Gastroesophageal sphincter (tissue), 4 donors: ENCODE results near the gene PEAK1. TPM values are rescaled to one million over a fixed set of nuclear protein-coding genes. Genes with fewer than 3 reads are reported as not detected.

Experiments used
- ATAC-seq: fragments of 150-250 bp; one replicate; pipeline ENCODE4 v1.9.1; 2016; ENCODE audit warnings: mild to moderate bottlenecking, moderate library complexity
- H3K27ac ChIP-seq, 4 donors: fragments of 200-600 bp; sonication (generic) in 3 of 4; 1 replicate in 3 of 4; 2 replicates in 1 of 4; pipeline ENCODE4 v1.5.1; 2016 to 2019
- H3K27me3 ChIP-seq: fragments of 200-600 bp; sonication (generic); one replicate; pipeline ENCODE4 v1.5.1; 2019
- H3K36me3 ChIP-seq, 2 donors: fragments of 200-600 bp; sonication (generic); one replicate each; pipeline ENCODE4 v1.5.1; 2019; ENCODE audit warnings: control low read depth in 1 of 2
- H3K4me1 ChIP-seq, 3 donors: fragments of 200-600 bp; sonication (generic); 1 replicate in 2 of 3; 2 replicates in 1 of 3; pipeline ENCODE4 v1.5.1; 2016 to 2019; ENCODE audit warnings: control low read depth in 2 of 3
- H3K4me3 ChIP-seq, 2 donors: fragments of 200-600 bp; sonication (generic); one replicate each; pipeline ENCODE4 v1.5.1; 2019; ENCODE audit warnings: mild to moderate bottlenecking in 1 of 2, moderate library complexity in 1 of 2
- H3K9me3 ChIP-seq, 3 donors: fragments of 200-600 bp; sonication (generic); one replicate each; pipeline ENCODE4 v1.5.1; 2017 to 2019; ENCODE audit warnings: control low read depth in 2 of 3
- EP300 ChIP-seq: sonication (generic); formaldehyde crosslinking; IDR thresholded peaks from one replicate; pipeline ENCODE4 v1.6.1; 2017; ENCODE audit warnings: antibody characterized with exemption, mild to moderate bottlenecking
- POLR2A ChIP-seq, 2 donors: fragments of 450-650 bp; IDR thresholded peaks; one replicate each; pipeline ENCODE4 v1.6.1; 2017; ENCODE audit warnings: antibody characterized with exemption in 2 of 2, mild to moderate bottlenecking in 2 of 2, moderate library complexity in 1 of 2
- POLR2AphosphoS5 ChIP-seq: sonication (generic); formaldehyde crosslinking; IDR thresholded peaks from one replicate; pipeline ENCODE4 v1.6.1; 2017; ENCODE audit warnings: antibody characterized with exemption
- WGBS, 2 donors: methylation state at CpG; one replicate each; pipeline ENCODE4 v1.1.5; 2018; ENCODE audit warnings: low coverage in 1 of 2; 5-methylcytosine and 5-hydroxymethylcytosine counted together
- total RNA-seq, 4 donors: library from RNA; depleted of rRNA; stranded (reverse); fragments of >200 nt; gene quantifications; one replicate each; pipeline ENCODE4 v1.1.0, GENCODE V29; 2016
- TF ChIP-seq, protein P1 (sequence below), 4 experiments: fragments of 200-600 bp in 2 of 4; fragments of 450-650 bp in 2 of 4; sonication (generic) in 1 of 4; IDR thresholded peaks; one replicate each; pipeline ENCODE4 v1.5.1; 2017 to 2019; ENCODE audit warnings: antibody characterized with exemption in 4 of 4, mild to moderate bottlenecking in 2 of 4, moderate library complexity in 2 of 4

The PEAK1 gene
- total RNA-seq, 4 donors from 2014 or later, result 59.5 to 170 (median 91.6) TPM

GRCh38 chr15:77402740-77403379 is 17.0 kb downstream of the PEAK1 start:
- H3K4me3 ChIP-seq, result no peak overlapping the region
- ATAC-seq, result no peak
- no peak overlapping the region for H3K27ac ChIP-seq
- peaks cover 0 to 26% (median 4%) of the 10 kb centered on the region in 3 donors for H3K9me3 ChIP-seq
- no peaks in the 10 kb centered on the region for H3K36me3 ChIP-seq
- TF ChIP-seq POLR2A (IDR thresholded peaks at IDR 0.05), result no peak
- no peak for TF ChIP-seq EP300
- no peak for TF ChIP-seq POLR2AphosphoS5
- H3K4me1 ChIP-seq, result peaks cover 0 to 11% (median 0%) of the 10 kb centered on the region in 3 donors
- WGBS, 2 donors, result 8 to 16% methylated on average over 1 of the region's 1 CpG
- no peaks in the 10 kb centered on the region for H3K27me3 ChIP-seq

DNA sequence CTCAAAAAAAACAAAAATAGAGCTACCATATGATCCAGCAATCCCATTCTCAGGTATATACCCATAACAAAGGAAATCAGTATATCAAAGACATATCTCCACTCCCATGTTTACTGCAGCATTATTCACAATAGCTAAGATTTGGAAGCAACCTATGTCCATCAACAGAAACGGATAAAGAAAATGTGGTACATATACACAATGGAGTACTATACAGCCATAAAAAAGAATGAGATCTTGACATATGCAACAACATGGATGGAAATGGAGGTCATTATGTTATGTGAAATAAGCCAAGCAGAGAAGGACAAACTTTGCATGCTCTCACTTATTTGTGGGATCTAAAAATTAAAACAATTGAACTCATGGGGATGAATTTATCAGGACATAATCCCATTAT is 19.6 kb downstream of the PEAK1 start:
- TF ChIP-seq, protein P1, sequence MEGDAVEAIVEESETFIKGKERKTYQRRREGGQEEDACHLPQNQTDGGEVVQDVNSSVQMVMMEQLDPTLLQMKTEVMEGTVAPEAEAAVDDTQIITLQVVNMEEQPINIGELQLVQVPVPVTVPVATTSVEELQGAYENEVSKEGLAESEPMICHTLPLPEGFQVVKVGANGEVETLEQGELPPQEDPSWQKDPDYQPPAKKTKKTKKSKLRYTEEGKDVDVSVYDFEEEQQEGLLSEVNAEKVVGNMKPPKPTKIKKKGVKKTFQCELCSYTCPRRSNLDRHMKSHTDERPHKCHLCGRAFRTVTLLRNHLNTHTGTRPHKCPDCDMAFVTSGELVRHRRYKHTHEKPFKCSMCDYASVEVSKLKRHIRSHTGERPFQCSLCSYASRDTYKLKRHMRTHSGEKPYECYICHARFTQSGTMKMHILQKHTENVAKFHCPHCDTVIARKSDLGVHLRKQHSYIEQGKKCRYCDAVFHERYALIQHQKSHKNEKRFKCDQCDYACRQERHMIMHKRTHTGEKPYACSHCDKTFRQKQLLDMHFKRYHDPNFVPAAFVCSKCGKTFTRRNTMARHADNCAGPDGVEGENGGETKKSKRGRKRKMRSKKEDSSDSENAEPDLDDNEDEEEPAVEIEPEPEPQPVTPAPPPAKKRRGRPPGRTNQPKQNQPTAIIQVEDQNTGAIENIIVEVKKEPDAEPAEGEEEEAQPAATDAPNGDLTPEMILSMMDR (IDR thresholded peaks at IDR 0.05), result no peak
- TF ChIP-seq POLR2AphosphoS5 (no peak), EP300 (no peak), POLR2A (IDR thresholded peaks at IDR 0.05) (no peak)
- ATAC-seq, result no peak
- 100% methylated on average over 1 of the region's 1 CpG for WGBS, 2 donors
- H3K9me3 ChIP-seq, result peaks cover 0 to 36% (median 4%) of the 10 kb centered on the region in 3 donors
- H3K36me3 ChIP-seq, result no peaks in the 10 kb centered on the region
- no peak overlapping the region for H3K4me3 ChIP-seq
- peaks cover 0 to 11% (median 0%) of the 10 kb centered on the region in 3 donors for H3K4me1 ChIP-seq
- H3K27ac ChIP-seq, result no peak overlapping the region
- no peaks in the 10 kb centered on the region for H3K27me3 ChIP-seq

GRCh38 chr15:77398927-77399326 is 21.0 kb downstream of the PEAK1 start:
- ATAC-seq, result no peak
- Histone ChIP-seq H3K27me3 (no peaks in the 10 kb centered on the region), H3K27ac (no peak overlapping the region), H3K9me3 (peaks cover 0 to 40% (median 4%) of the 10 kb centered on the region in 3 donors), H3K4me1 (peaks cover 0 to 11% (median 0%) of the 10 kb centered on the region in 3 donors), H3K36me3 (no peaks in the 10 kb centered on the region), H3K4me3 (no peak overlapping the region)
- 90 to 100% methylated on average over 1 of the region's 1 CpG for WGBS, 2 donors
- TF ChIP-seq, protein P1 (IDR thresholded peaks at IDR 0.05), result no peak
- no peak for TF ChIP-seq POLR2A (IDR thresholded peaks at IDR 0.05)
- TF ChIP-seq POLR2AphosphoS5, result no peak
- TF ChIP-seq EP300, result no peak

- Histone ChIP-seq H3K27me3 (no peaks in the 10 kb centered on the region), H3K9me3 (peaks cover 0 to 40% (median 4%) of the 10 kb centered on the region in 3 donors), H3K27ac (no peak overlapping the region), H3K4me1 (peaks cover 0 to 10% (median 0%) of the 10 kb centered on the region in 3 donors), H3K36me3 (no peaks in the 10 kb centered on the region), H3K4me3 (no peak overlapping the region)
- WGBS, 2 donors, result 86 to 100% methylated on average over 1 of the region's 1 CpG
- TF ChIP-seq, protein P1 (IDR thresholded peaks at IDR 0.05), result no peak
- ATAC-seq, result no peak
Observed at GRCh38 chr15:77396692-77397091, 23.2 kb downstream of the PEAK1 start.

DNA sequence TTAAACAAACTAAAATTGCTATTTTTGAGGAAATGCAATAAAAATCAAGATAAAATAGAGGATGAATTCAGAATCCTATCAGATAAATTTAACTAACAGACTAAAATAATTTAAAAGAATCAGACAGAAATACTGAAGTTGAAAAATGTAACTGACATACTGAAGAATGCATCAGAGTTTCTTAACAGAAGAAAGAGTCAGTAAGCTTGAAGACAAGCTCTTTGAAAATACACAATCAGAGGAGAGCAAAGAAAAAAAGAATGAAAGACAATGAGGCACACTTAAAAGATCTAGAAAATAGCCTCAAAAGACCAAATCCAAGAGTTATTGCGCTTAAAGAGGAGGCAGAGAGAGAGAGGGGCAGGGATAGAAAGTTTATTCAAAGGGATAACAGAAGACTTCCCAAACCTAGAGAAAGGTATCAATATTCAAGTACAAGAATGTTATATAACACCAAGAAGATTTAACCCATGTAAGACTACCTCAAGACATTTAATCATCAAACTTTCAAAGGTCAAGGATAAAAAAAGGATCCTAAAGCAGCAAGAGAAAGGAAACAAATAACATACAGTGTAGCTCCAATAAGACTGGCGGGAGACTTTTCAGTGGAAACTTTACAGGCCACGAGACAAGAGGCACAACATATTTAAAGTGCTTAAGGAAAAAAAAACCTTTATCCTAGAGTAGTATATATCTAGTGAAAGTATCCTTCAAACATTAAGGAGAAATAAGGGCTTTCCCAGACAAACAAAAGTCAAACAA is 24.7 kb downstream of the PEAK1 start:
- Histone ChIP-seq H3K4me3 (no peak overlapping the region), H3K9me3 (peaks cover 0 to 38% (median 4%) of the 10 kb centered on the region in 3 donors), H3K27ac (no peak overlapping the region), H3K36me3 (no peaks in the 10 kb centered on the region), H3K4me1 (peaks cover 0 to 23% (median 4%) of the 10 kb centered on the region in 3 donors), H3K27me3 (no peaks in the 10 kb centered on the region)
- TF ChIP-seq POLR2AphosphoS5, result no peak
- TF ChIP-seq, protein P1 (IDR thresholded peaks at IDR 0.05), result no peak
- WGBS, 2 donors, result 100% methylated on average over 1 to 3 of the region's 3 CpGs
- no peak for ATAC-seq
